Stimulated activated CD8-positive, alpha-beta memory T cell treated with anti-CD3 and anti-CD28 coated beads, Interleukin-15, amount 100 ng/mL, for 48 hours (primary cell): ENCODE data around the gene PTBP1.
"Not testable (repeated sequence)": the region's sequence is repeated elsewhere in the genome, so short reads cannot be mapped to it uniquely, and the experiment has no call there.

Experiments used
- DNase-seq, 2 donors: peaks; one replicate each; pipeline ENCODE4 v3.0.0-alpha.2; 2020; ENCODE audit warnings: low read depth in 2 of 2

The PTBP1 gene

GRCh38 chr19:810077-810855 is 13.0 kb downstream of the PTBP1 start:
- no peak for DNase-seq

- DNase-seq: no peak
Measured at GRCh38 chr19:810883-811489, 13.7 kb downstream of the PTBP1 start.

- no peak for DNase-seq
Measured at GRCh38 chr19:811506-812048, 14.3 kb downstream of the PTBP1 start.

GRCh38 chr19:812049-812746 is 14.9 kb downstream of the PTBP1 start:
- no peak for DNase-seq

GRCh38 chr19:812747-813218 is 15.5 kb downstream of the PTBP1 start:
- no peak for DNase-seq

GRCh38 chr19:813219-814151 is 16.2 kb downstream of the PTBP1 start:
- no peak for DNase-seq

GRCh38 chr19:814152-815078 is 17.2 kb downstream of the PTBP1 start:
- DNase-seq: no peak

GRCh38 chr19:815079-815774 is 18.0 kb downstream of the PTBP1 start:
- DNase-seq: no peak

- DNase-seq: no peak
Measured at GRCh38 chr19:815775-816499, 18.7 kb downstream of the PTBP1 start.

GRCh38 chr19:816500-816857 is 19.2 kb downstream of the PTBP1 start:
- no peak for DNase-seq

- not testable (repeated sequence) for DNase-seq
Measured at GRCh38 chr19:820212-820611, 23.0 kb downstream of the PTBP1 start.

GRCh38 chr19:821231-821824 is 24.1 kb downstream of the PTBP1 start:
- no peak for DNase-seq

GRCh38 chr19:821825-822503 is 24.7 kb downstream of the PTBP1 start, which contains the start of gene PLPPR3:
Gene PLPPR3, minus strand, starts transcription at chr19:821955. Its CDS starts 396 bp downstream, at chr19:821559.
- no peak for DNase-seq

GRCh38 chr19:823565-824121 is 26.4 kb downstream of the PTBP1 start:
- no peak for DNase-seq

GRCh38 chr19:824885-825284 is 27.6 kb downstream of the PTBP1 start:
- no peak for DNase-seq

GRCh38 chr19:825897-826644 is 28.8 kb downstream of the PTBP1 start:
- DNase-seq: no peak

GRCh38 chr19:827314-827709 is 30.1 kb downstream of the PTBP1 start:
- DNase-seq: no peak
